Measurements from ENCODE around the gene TBC1D8B.

TBC1D8B gene

DNA sequence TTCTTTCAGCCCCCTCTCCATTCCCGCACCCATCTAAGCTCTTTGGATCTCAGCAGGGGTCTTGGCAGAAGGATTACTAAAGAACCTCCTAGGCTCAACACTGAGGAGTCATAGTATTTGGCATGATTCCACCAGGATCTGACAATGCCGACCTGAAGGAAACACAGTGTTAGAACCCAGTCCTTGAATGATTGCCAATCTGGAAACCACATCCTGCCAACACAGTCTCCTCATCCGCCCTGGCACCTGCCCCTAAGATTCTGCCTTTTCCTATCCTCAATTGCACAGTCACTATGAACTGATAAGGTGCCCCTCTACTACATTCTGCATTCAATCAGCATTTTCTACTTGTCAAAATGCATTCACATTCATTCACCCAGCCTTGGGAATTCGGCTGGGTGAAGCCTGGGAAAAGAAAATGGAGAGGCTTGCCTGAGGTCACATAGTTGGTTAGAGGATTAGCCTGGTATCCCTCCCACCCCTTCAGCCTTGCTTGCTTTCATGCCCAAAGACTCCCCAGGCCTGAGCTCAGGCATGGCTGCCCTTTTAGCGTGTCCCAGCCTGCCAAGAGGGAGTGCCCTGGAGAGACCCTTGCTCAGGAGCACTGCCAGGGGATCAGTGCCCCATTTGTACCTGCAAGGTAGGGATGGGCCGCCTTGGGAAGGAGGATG lies 115.5 kb downstream of the TBC1D8B start:
- no CpG with 5 or more reads among the region's 6 CpGs for WGBS (ENCODE audit: extremely low coverage, insufficient coverage, insufficient read length)
- no peak overlapping the region for H4K8ac ChIP-seq (ENCODE audit: low read depth, low read length)
- no peak overlapping the region for H3K4ac ChIP-seq (ENCODE audit: low read depth, low read length)
- no peak overlapping the region for H3K9ac ChIP-seq (ENCODE audit: low read length)
- H3K27ac ChIP-seq (ENCODE audit: low read depth, low read length), result no peak overlapping the region
- H3K4me2 ChIP-seq (ENCODE audit: low read length), result no peak overlapping the region
- H3K79me1 ChIP-seq (ENCODE audit: low read length), result no peaks in the 10 kb centered on the region
- H3K79me2 ChIP-seq (ENCODE audit: control insufficient read depth, insufficient read depth, low read length, poor library complexity), result no peaks in the 10 kb centered on the region
- H3K14ac ChIP-seq (ENCODE audit: low read length), result no peak overlapping the region
- no peak overlapping the region for H3K23ac ChIP-seq (ENCODE audit: low read length)
- H2BK5ac ChIP-seq (ENCODE audit: low read depth, low read length, poor library complexity), result no peak overlapping the region
- no peak overlapping the region for H3K4me3 ChIP-seq (ENCODE audit: low read depth, low read length)
- no peaks in the 10 kb centered on the region for H3K27me3 ChIP-seq (ENCODE audit: insufficient read depth, low read length)
- H3K4me1 ChIP-seq (ENCODE audit: control insufficient read depth in 1 of 2, insufficient read depth in 2 of 2, low read length in 2 of 2), result peaks cover 0 to 6% of the 10 kb centered on the region in 2 experiments
- H4K12ac ChIP-seq (ENCODE audit: low read depth, low read length), result no peak overlapping the region
- no peaks in the 10 kb centered on the region for H3K9me3 ChIP-seq (ENCODE audit: insufficient read depth, low read depth, low read length)
- no peak for DNase-seq
- no peak overlapping the region for H2BK12ac ChIP-seq (ENCODE audit: low read length)
- no peak overlapping the region for H2BK120ac ChIP-seq (ENCODE audit: insufficient read depth, low read length, poor library complexity)
- no peaks in the 10 kb centered on the region for H3K36me3 ChIP-seq (ENCODE audit: control insufficient read depth in 1 of 2, insufficient read depth in 2 of 2, low read length in 2 of 2)
- no peak overlapping the region for H3K18ac ChIP-seq (ENCODE audit: low read length)
- H2AK5ac ChIP-seq (ENCODE audit: low read length), result no peak overlapping the region
- no peak overlapping the region for H2AFZ ChIP-seq (ENCODE audit: insufficient read depth, low read length, poor library complexity)
- H4K91ac ChIP-seq (ENCODE audit: low read depth, low read length), result no peak overlapping the region

DNA sequence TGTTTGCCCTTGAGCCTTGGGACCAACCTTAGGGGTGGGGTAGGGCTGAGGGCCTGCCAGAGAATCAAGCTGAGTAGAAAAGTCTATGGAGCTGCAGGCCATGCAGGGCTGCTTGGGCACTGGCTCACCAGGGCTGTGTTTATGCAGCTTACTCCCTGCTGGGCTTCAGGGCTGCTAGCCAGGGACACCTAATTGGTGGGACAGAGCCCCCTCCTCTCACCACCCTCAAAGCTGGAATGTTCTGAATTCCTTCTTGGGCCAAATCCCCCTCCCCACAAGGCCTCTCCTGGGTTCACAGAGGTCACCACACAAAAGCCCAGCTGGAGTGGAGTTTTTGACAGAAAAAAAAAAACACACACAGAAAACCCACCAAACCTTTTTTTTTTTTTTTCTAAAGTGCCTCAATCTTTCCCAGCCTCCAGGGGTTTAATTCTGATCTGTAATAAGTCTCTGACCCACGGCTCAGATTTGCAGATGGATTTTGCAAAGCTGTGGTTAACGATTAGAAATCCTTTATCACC lies 117.5 kb downstream of the TBC1D8B start, which contains the start of gene CLDN2:
CLDN2 (plus strand) TSS at position 471 of the 521 bp plus-strand sequence. CDS start 7,827 bp downstream, outside the sequence.
- H3K36me3 ChIP-seq (ENCODE audit: control insufficient read depth in 1 of 2, insufficient read depth in 2 of 2, low read length in 2 of 2), result no peaks in the 10 kb centered on the region
- H3K4me1 ChIP-seq (ENCODE audit: control insufficient read depth in 1 of 2, insufficient read depth in 2 of 2, low read length in 2 of 2), result peaks cover 0 to 6% of the 10 kb centered on the region in 2 experiments
- no peak within 1 kb of the TSS for H2BK120ac ChIP-seq (ENCODE audit: insufficient read depth, low read length, poor library complexity)
- H3K4me3 ChIP-seq (ENCODE audit: low read depth, low read length), result no peak within 1 kb of the TSS
- H2AFZ ChIP-seq (ENCODE audit: insufficient read depth, low read length, poor library complexity), result no peak within 1 kb of the TSS
- H3K79me2 ChIP-seq (ENCODE audit: control insufficient read depth, insufficient read depth, low read length, poor library complexity), result no peaks in the 10 kb centered on the region
- no peaks in the 10 kb centered on the region for H3K9me3 ChIP-seq (ENCODE audit: insufficient read depth, low read depth, low read length)
- H2BK5ac ChIP-seq (ENCODE audit: low read depth, low read length, poor library complexity), result no peak within 1 kb of the TSS
- no peak within 1 kb of the TSS for H3K18ac ChIP-seq (ENCODE audit: low read length)
- no peak within 1 kb of the TSS for H3K27ac ChIP-seq (ENCODE audit: low read depth, low read length)
- no peak within 1 kb of the TSS for H3K9ac ChIP-seq (ENCODE audit: low read length)
- no peaks in the 10 kb centered on the region for H3K27me3 ChIP-seq (ENCODE audit: insufficient read depth, low read length)
- DNase-seq, result no peak
- no peak within 1 kb of the TSS for H3K14ac ChIP-seq (ENCODE audit: low read length)
- no peaks in the 10 kb centered on the region for H3K79me1 ChIP-seq (ENCODE audit: low read length)
- no peak within 1 kb of the TSS for H2AK5ac ChIP-seq (ENCODE audit: low read length)
- no peak within 1 kb of the TSS for H3K4me2 ChIP-seq (ENCODE audit: low read length)
- H4K91ac ChIP-seq (ENCODE audit: low read depth, low read length), result no peak within 1 kb of the TSS
- WGBS (ENCODE audit: extremely low coverage, insufficient coverage, insufficient read length), result no CpG with 5 or more reads among the region's 2 CpGs
- H4K8ac ChIP-seq (ENCODE audit: low read depth, low read length), result no peak within 1 kb of the TSS
- H4K12ac ChIP-seq (ENCODE audit: low read depth, low read length), result no peak within 1 kb of the TSS
- H2BK12ac ChIP-seq (ENCODE audit: low read length), result no peak within 1 kb of the TSS
- H3K4ac ChIP-seq (ENCODE audit: low read depth, low read length), result no peak within 1 kb of the TSS
- no peak within 1 kb of the TSS for H3K23ac ChIP-seq (ENCODE audit: low read length)

DNA sequence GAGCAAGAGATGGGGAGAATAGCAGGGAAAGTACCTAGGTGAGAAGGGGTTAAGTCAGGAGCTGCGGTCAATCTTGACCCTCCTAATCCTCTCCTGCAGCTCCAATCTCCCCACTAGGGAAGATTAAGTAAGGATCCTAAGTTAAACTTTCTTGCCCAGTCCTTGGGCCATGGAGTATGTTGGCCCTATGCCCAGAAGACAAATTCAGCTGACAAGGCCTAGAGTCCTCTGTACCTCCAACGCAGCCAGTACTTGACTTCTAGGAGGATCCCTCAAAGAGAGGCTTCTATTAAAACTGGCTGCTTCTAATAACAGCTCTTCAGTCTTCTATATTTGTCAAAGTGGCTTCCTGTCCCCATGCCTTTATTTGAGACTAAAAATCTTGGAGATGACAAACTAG lies 119.2 kb downstream of the TBC1D8B start:
- Histone ChIP-seq H2AFZ (ENCODE audit: insufficient read depth, low read length, poor library complexity) (no peak overlapping the region), H2AK5ac (ENCODE audit: low read length) (no peak overlapping the region), H3K27ac (ENCODE audit: low read depth, low read length) (no peak overlapping the region), H3K27me3 (ENCODE audit: insufficient read depth, low read length) (no peaks in the 10 kb centered on the region), H3K18ac (ENCODE audit: low read length) (no peak overlapping the region), H2BK5ac (ENCODE audit: low read depth, low read length, poor library complexity) (no peak overlapping the region), H3K4me2 (ENCODE audit: low read length) (no peak overlapping the region), H3K4me1 (ENCODE audit: control insufficient read depth in 1 of 2, insufficient read depth in 2 of 2, low read length in 2 of 2) (peaks cover 0 to 6% of the 10 kb centered on the region in 2 experiments), H3K9me3 (ENCODE audit: insufficient read depth, low read depth, low read length) (no peaks in the 10 kb centered on the region), H3K9ac (ENCODE audit: low read length) (no peak overlapping the region), H3K4me3 (ENCODE audit: low read depth, low read length) (no peak overlapping the region), H4K12ac (ENCODE audit: low read depth, low read length) (no peak overlapping the region), H3K4ac (ENCODE audit: low read depth, low read length) (no peak overlapping the region), H3K14ac (ENCODE audit: low read length) (no peak overlapping the region), H3K36me3 (ENCODE audit: control insufficient read depth in 1 of 2, insufficient read depth in 2 of 2, low read length in 2 of 2) (no peaks in the 10 kb centered on the region), H3K79me1 (ENCODE audit: low read length) (no peaks in the 10 kb centered on the region), H4K91ac (ENCODE audit: low read depth, low read length) (no peak overlapping the region), H3K79me2 (ENCODE audit: control insufficient read depth, insufficient read depth, low read length, poor library complexity) (no peaks in the 10 kb centered on the region), H2BK120ac (ENCODE audit: insufficient read depth, low read length, poor library complexity) (no peak overlapping the region), H4K8ac (ENCODE audit: low read depth, low read length) (no peak overlapping the region), H3K23ac (ENCODE audit: low read length) (no peak overlapping the region), H2BK12ac (ENCODE audit: low read length) (no peak overlapping the region)
- no peak for DNase-seq
- no CpG with 5 or more reads among the region's 2 CpGs for WGBS (ENCODE audit: extremely low coverage, insufficient coverage, insufficient read length)

All from trophoblast cell (in vitro differentiated cells and primary cell).